H9 (cell line): Measurements from ENCODE around the gene SPATA6L. TPM values are rescaled to one million over a fixed set of nuclear protein-coding genes. Genes with fewer than 3 reads are reported as not detected.

Experiments
- DNase-seq: peaks from one replicate; pipeline ENCODE4 v3.0.0-alpha.2; 2017
- H2AFZ ChIP-seq: one replicate; pipeline ENCODE4 v1.6.1; 2013; ENCODE audit warnings: mild to moderate bottlenecking, low read length, control low read depth, moderate library complexity
- H2AK5ac ChIP-seq: 2 replicates; pipeline ENCODE4 v1.6.1; 2013; ENCODE audit warnings: low read length, control low read depth, mixed read lengths; ENCODE audit not compliant: insufficient read length
- H2BK120ac ChIP-seq: one replicate; pipeline ENCODE4 v1.6.1; 2013; ENCODE audit warnings: low read depth, mild to moderate bottlenecking, low read length, control low read depth, inconsistent platforms; ENCODE audit not compliant: poor library complexity, severe bottlenecking
- H2BK12ac ChIP-seq: 2 replicates; pipeline ENCODE4 v1.6.1; 2013; ENCODE audit warnings: low read length, control low read depth, mixed read lengths, low read depth; ENCODE audit not compliant: insufficient read length
- H2BK15ac ChIP-seq: 2 replicates; pipeline ENCODE4 v1.6.1; 2013; ENCODE audit warnings: low read depth, low read length, control low read depth
- H2BK20ac ChIP-seq: one replicate; pipeline ENCODE4 v1.6.1; 2013; ENCODE audit warnings: low read depth, mild to moderate bottlenecking, low read length, control low read depth, inconsistent platforms; ENCODE audit not compliant: poor library complexity, severe bottlenecking
- H2BK5ac ChIP-seq: 2 replicates; pipeline ENCODE4 v1.6.1; 2013; ENCODE audit warnings: low read length, control low read depth, mixed read lengths; ENCODE audit not compliant: insufficient read length
- H3K14ac ChIP-seq: 2 replicates; pipeline ENCODE4 v1.6.1; 2013; ENCODE audit warnings: low read length, control low read depth; ENCODE audit not compliant: insufficient read depth
- H3K18ac ChIP-seq: 2 replicates; pipeline ENCODE4 v1.6.1; 2013; ENCODE audit warnings: low read depth, mild to moderate bottlenecking, mixed read lengths, low read length, control low read depth; ENCODE audit not compliant: insufficient read length
- H3K23ac ChIP-seq: 2 replicates; pipeline ENCODE4 v1.6.1; 2013; ENCODE audit warnings: low read length, control low read depth, mixed read lengths, low read depth; ENCODE audit not compliant: insufficient read length
- H3K23me2 ChIP-seq: 2 replicates; pipeline ENCODE4 v1.6.1; 2013; ENCODE audit warnings: low read depth, mild to moderate bottlenecking, mixed read lengths, low read length, control low read depth; ENCODE audit not compliant: insufficient read length, poor library complexity, severe bottlenecking
- H3K27ac ChIP-seq: 2 replicates; pipeline ENCODE4 v1.5.1; 2013; ENCODE audit warnings: low read length, control low read depth, mixed read lengths, low read depth; ENCODE audit not compliant: insufficient read length
- H3K27me3 ChIP-seq: 2 replicates; pipeline ENCODE4 v1.6.1; 2013; ENCODE audit warnings: low read length, control low read depth, inconsistent platforms; ENCODE audit not compliant: insufficient read depth
- H3K4ac ChIP-seq: 2 replicates; pipeline ENCODE4 v1.6.1; 2013; ENCODE audit warnings: low read depth, mild to moderate bottlenecking, control low read depth, inconsistent platforms, low read length, moderate library complexity
- H3K4me1 ChIP-seq: 2 replicates; pipeline ENCODE4 v1.6.1; 2013; ENCODE audit warnings: low read length, control low read depth, inconsistent platforms; ENCODE audit not compliant: insufficient read depth
- H3K4me2 ChIP-seq: 2 replicates; pipeline ENCODE4 v1.6.1; 2013; ENCODE audit warnings: low read length, control low read depth, mixed read lengths; ENCODE audit not compliant: insufficient read length, insufficient read depth
- H3K56ac ChIP-seq: 2 replicates; pipeline ENCODE4 v1.6.1; 2013; ENCODE audit warnings: low read depth, mild to moderate bottlenecking, mixed read lengths, low read length, control low read depth; ENCODE audit not compliant: insufficient read length
- H3K79me1 ChIP-seq: 2 replicates; pipeline ENCODE4 v1.6.1; 2013; ENCODE audit warnings: low read depth, mild to moderate bottlenecking, moderate library complexity, low read length, control low read depth, inconsistent platforms; ENCODE audit not compliant: insufficient read depth, poor library complexity, severe bottlenecking
- H3K79me2 ChIP-seq: 2 replicates; pipeline ENCODE4 v1.6.1; 2013; ENCODE audit warnings: low read length, control low read depth, inconsistent platforms; ENCODE audit not compliant: insufficient read depth
- H3K9ac ChIP-seq: 2 replicates; pipeline ENCODE4 v1.6.1; 2013; ENCODE audit warnings: low read length, control low read depth, mixed read lengths; ENCODE audit not compliant: insufficient read length; ENCODE audit errors: extremely low read depth
- H3K9me3 ChIP-seq: one replicate; pipeline ENCODE4 v1.6.1; 2013; ENCODE audit warnings: low read depth, low read length, inconsistent platforms; ENCODE audit not compliant: control insufficient read depth
- H3T11ph ChIP-seq: one replicate; pipeline ENCODE4 v1.6.1; 2013; ENCODE audit warnings: mild to moderate bottlenecking, low read length, control low read depth, inconsistent platforms
- H4K20me1 ChIP-seq: one replicate; pipeline ENCODE4 v1.6.1; 2013; ENCODE audit not compliant: control insufficient read depth, insufficient read length, insufficient read depth
- H4K5ac ChIP-seq: 2 replicates; pipeline ENCODE4 v1.6.1; 2013; ENCODE audit warnings: low read depth, mild to moderate bottlenecking, mixed read lengths, low read length, control low read depth; ENCODE audit not compliant: insufficient read length
- H4K8ac ChIP-seq: replicated peaks from 2 replicates; pipeline ENCODE4 v1.6.1; 2013; ENCODE audit warnings: low read length, control low read depth, mixed read lengths, low read depth; ENCODE audit not compliant: insufficient read length
- H4K91ac ChIP-seq: 2 replicates; pipeline ENCODE4 v1.6.1; 2013; ENCODE audit warnings: low read depth, mild to moderate bottlenecking, moderate library complexity, mixed read lengths, low read length, control low read depth; ENCODE audit not compliant: insufficient read length
- H3K27ac Mint-ChIP-seq, 3 experiments: 2 replicates in 2 of 3; 3 replicates in 1 of 3; pipeline ENCODE4 v1.8.0; 2020 to 2021; ENCODE audit warnings: mixed read lengths in 3 of 3, mild to moderate bottlenecking in 1 of 3, moderate library complexity in 1 of 3
- H3K27me3 Mint-ChIP-seq: 2 replicates; pipeline ENCODE4 v1.8.0; 2021; ENCODE audit warnings: low read depth, mild to moderate bottlenecking, moderate library complexity, mixed read lengths
- H3K36me3 Mint-ChIP-seq, 3 experiments: 2 replicates in 2 of 3; 3 replicates in 1 of 3; pipeline ENCODE4 v1.8.0; 2020 to 2021; ENCODE audit warnings: low read depth in 3 of 3, mixed read lengths in 3 of 3; ENCODE audit not compliant: insufficient read depth in 1 of 3
- H3K4me1 Mint-ChIP-seq, 2 experiments: 2 replicates each; pipeline ENCODE4 v1.8.0; 2020; ENCODE audit warnings: mixed read lengths in 2 of 2
- H3K4me3 Mint-ChIP-seq, 2 experiments: 2 replicates in 1 of 2; 3 replicates in 1 of 2; pipeline ENCODE4 v1.8.0; 2020 to 2021; ENCODE audit warnings: mild to moderate bottlenecking in 2 of 2, mixed read lengths in 2 of 2, moderate library complexity in 1 of 2
- H3K9me3 Mint-ChIP-seq, 2 experiments: 2 replicates in 1 of 2; 3 replicates in 1 of 2; pipeline ENCODE4 v1.8.0; 2020; ENCODE audit warnings: mild to moderate bottlenecking in 2 of 2, mixed read lengths in 2 of 2, moderate library complexity in 1 of 2
- CTCF ChIP-seq: fragments of 200-600 bp; sonication (generic); conservative IDR thresholded peaks from 3 replicates; pipeline ENCODE4 v1.8.0; 2021; ENCODE audit warnings: antibody characterized with exemption, mild to moderate bottlenecking
- WGBS: extraction: QIAGEN DNeasy Blood & Tissue Kit; methylation state at CpG from one replicate; pipeline ENCODE4 v1.1.7; 2013; ENCODE audit warnings: missing lambda C conversion rate, low lambda C conversion rate, mixed read lengths; ENCODE audit not compliant: insufficient read length; ENCODE audit errors: extremely low coverage; 5-methylcytosine and 5-hydroxymethylcytosine counted together
- total RNA-seq: library from RNA; stranded (reverse); gene quantifications from 2 replicates; pipeline ENCODE4 v1.2.1, GENCODE V29; 2021

SPATA6L gene
- total RNA-seq, 1 experiment from 2014 or later: 0.87 TPM

- Histone ChIP-seq H3K27me3 (no peaks in the 10 kb centered on the region), H3K79me1 (no peaks in the 10 kb centered on the region), H4K8ac (no peak overlapping the region), H3K4me2 (no peak overlapping the region), H3K27ac (no peak overlapping the region), H3K79me2 (no peaks in the 10 kb centered on the region), H2AK5ac (no peak overlapping the region), H3K23ac (no peak overlapping the region), H4K91ac (no peak overlapping the region), H2BK20ac (no peak overlapping the region), H3K9ac (no peak overlapping the region), H2BK15ac (no peak overlapping the region), H2BK5ac (no peak overlapping the region), H2BK12ac (no peak overlapping the region), H3T11ph (no peak overlapping the region), H3K18ac (no peak overlapping the region), H2AFZ (no peak overlapping the region), H3K4ac (no peak overlapping the region), H3K56ac (no peak overlapping the region), H3K14ac (no peak overlapping the region), H3K23me2 (no peaks in the 10 kb centered on the region), H4K20me1 (no peaks in the 10 kb centered on the region), H3K4me1 (no peaks in the 10 kb centered on the region), H4K5ac (no peak overlapping the region), H2BK120ac (no peak overlapping the region), H3K9me3 (no peaks in the 10 kb centered on the region)
- H3K4me3 Mint-ChIP-seq: no peak overlapping the region
- no peaks in the 10 kb centered on the region for H3K9me3 Mint-ChIP-seq
- peaks cover 3 to 33% (median 30%) of the 10 kb centered on the region in 3 experiments; a peak in 6 of 7 replicates for H3K36me3 Mint-ChIP-seq
- no peak for DNase-seq
- no peak overlapping the region for H3K27ac Mint-ChIP-seq
- no peak for TF ChIP-seq CTCF
- H3K27me3 Mint-ChIP-seq: no peaks in the 10 kb centered on the region
- H3K4me1 Mint-ChIP-seq: no peaks in the 10 kb centered on the region
- no CpG with 5 or more reads among the region's 2 CpGs for WGBS
These were observed 34.7 kb upstream of the SPATA6L start for GRCh38 chr9:4700932-4701331.
